NCI-H82 (cell line): ENCODE results near the gene EXOC6B.

Experiments
- DNase-seq: peaks from one replicate; lab custom pipeline; 2025; lab: John Stamatoyannopoulos, UW

The EXOC6B gene

GRCh38 chr2:72144632-72145288 lies 681.1 kb downstream of the EXOC6B start:
- DNase-seq = peak; percentile 26

GRCh38 chr2:72144274-72144631 lies 681.6 kb downstream of the EXOC6B start:
- DNase-seq = no peak

GRCh38 chr2:72143441-72144273 lies 682.2 kb downstream of the EXOC6B start:
- DNase-seq = no peak

GRCh38 chr2:72142570-72143440 lies 683.0 kb downstream of the EXOC6B start:
- DNase-seq = no peak

GRCh38 chr2:72141881-72142451 lies 683.9 kb downstream of the EXOC6B start:
- DNase-seq = no peak

- no peak for DNase-seq
Observed at GRCh38 chr2:72141032-72141645, 684.7 kb downstream of the EXOC6B start.

- no peak for DNase-seq
Observed at GRCh38 chr2:72140621-72140960, 685.2 kb downstream of the EXOC6B start.

- DNase-seq = no peak
Observed at GRCh38 chr2:72139874-72140620, 685.8 kb downstream of the EXOC6B start.

GRCh38 chr2:72139471-72139873 lies 686.4 kb downstream of the EXOC6B start:
- no peak for DNase-seq

- no peak for DNase-seq
Observed at GRCh38 chr2:72138921-72139381, 686.9 kb downstream of the EXOC6B start.

GRCh38 chr2:72138011-72138881 lies 687.6 kb downstream of the EXOC6B start:
- no peak for DNase-seq

GRCh38 chr2:72137498-72138010 lies 688.3 kb downstream of the EXOC6B start:
- DNase-seq = peak; percentile 76

GRCh38 chr2:72136933-72137497 lies 688.8 kb downstream of the EXOC6B start:
- no peak for DNase-seq

- DNase-seq = no peak
Observed at GRCh38 chr2:72136331-72136730, 689.5 kb downstream of the EXOC6B start.

- no peak for DNase-seq
Observed at GRCh38 chr2:72135921-72136320, 689.9 kb downstream of the EXOC6B start.

- DNase-seq = no peak
Observed at GRCh38 chr2:72134997-72135800, 690.6 kb downstream of the EXOC6B start.

GRCh38 chr2:72134408-72134996 lies 691.3 kb downstream of the EXOC6B start:
- DNase-seq = no peak

GRCh38 chr2:72133721-72134407 lies 692.0 kb downstream of the EXOC6B start:
- no peak for DNase-seq
